Adrenal gland (tissue), 12 donors: ENCODE measurements around the gene GRPR. TPM values are rescaled to one million over a fixed set of nuclear protein-coding genes. Genes with fewer than 3 reads are reported as not detected.

Source experiments
- DNase-seq, 7 donors: peaks; one replicate each; pipeline ENCODE4 v3.0.0-alpha.2; 2019 to 2020
- H3K27ac ChIP-seq, 5 donors: fragments of 200-600 bp; sonication (generic) in 4 of 5; 1 replicate in 3 of 5; 2 replicates in 2 of 5; pipeline versions ENCODE4 v1.5.1 to v1.8.0; 2016 to 2020; ENCODE audit warnings: mild to moderate bottlenecking in 1 of 5
- H3K27me3 ChIP-seq: fragments of 200-600 bp; 2 replicates; pipeline ENCODE4 v1.8.0; 2021
- H3K36me3 ChIP-seq, 2 donors: fragments of 200-600 bp; replicated peaks in 1 of 2; 1 replicate in 1 of 2; 2 replicates in 1 of 2; pipeline versions ENCODE4 v1.5.1 to v1.8.0; 2018 to 2022
- H3K4me1 ChIP-seq, 2 donors: fragments of 200-600 bp; replicated peaks in 1 of 2; 1 replicate in 1 of 2; 2 replicates in 1 of 2; pipeline versions ENCODE4 v1.5.1 to v1.8.0; 2018 to 2021
- H3K4me3 ChIP-seq, 4 donors: fragments of 200-600 bp; sonication (generic) in 3 of 4; one replicate each; pipeline ENCODE4 v1.5.1; 2016 to 2018
- H3K9me3 ChIP-seq, 3 donors: fragments of 200-600 bp; sonication (generic) in 1 of 3; replicated peaks in 1 of 3; 1 replicate in 2 of 3; 2 replicates in 1 of 3; pipeline versions ENCODE4 v1.5.1 to v1.8.0; 2016 to 2021
- POLR2A ChIP-seq, 2 donors: fragments of 450-650 bp; IDR thresholded peaks; one replicate each; pipeline ENCODE4 v1.6.1; 2017; ENCODE audit warnings: antibody characterized with exemption in 2 of 2, mild to moderate bottlenecking in 2 of 2, moderate library complexity in 1 of 2
- WGBS, 4 donors: extraction: QIAGEN DNeasy Blood & Tissue Kit in 2 of 4; methylation state at CpG; one replicate each; pipeline versions ENCODE4 v1.1.5 to v1.1.7; 2013 to 2017; 5-methylcytosine and 5-hydroxymethylcytosine counted together
- intact Hi-C, 2 donors: fragments of 100-400 bp; cut with DNase I; formaldehyde crosslinking; loops; one replicate each; pipeline versions ENCODE4 v1.14.1 to v1.15.0; 2022 to 2023
- polyA plus RNA-seq, 3 donors: library from polyadenylated mRNA; stranded (reverse); fragments of 200-250 nt in 2 of 3; fragments of 350-450 nt in 1 of 3; fragmentation: Illumina TruSeq in 1 of 3; extraction: RNeasy Lipid Tissue Mini Kit (QIAGEN cat#74804) in 1 of 3; gene quantifications; one replicate each; pipeline ENCODE4 v1.2.3, GENCODE V29; 2013 to 2014
- total RNA-seq, 9 donors: library from RNA; depleted of rRNA in 4 of 9; stranded (reverse); fragments of >200 nt in 4 of 9; fragments of 120-200 nt in 1 of 9; fragmentation: NEBNext Ultra II Directional in 1 of 9; extraction: Animal tissue kit (Norgen Biotek cat#: 25700) in 1 of 9; gene quantifications; one replicate each; pipeline versions ENCODE4 v1.1.0 to v1.2.4, GENCODE V29; 2013 to 2023
- TF ChIP-seq, protein P1 (sequence below), 6 experiments: fragments of 450-650 bp in 4 of 6; fragments of 200-600 bp in 2 of 6; sonication (generic) in 1 of 6; IDR thresholded peaks; 1 replicate in 5 of 6; 2 replicates in 1 of 6; pipeline versions ENCODE4 v1.5.1 to v1.8.0; 2016 to 2021; ENCODE audit warnings: antibody characterized with exemption in 6 of 6, mild to moderate bottlenecking in 2 of 6, moderate library complexity in 1 of 6
- donor health status: healthy with polysubstance abuse.
- donor health status: Bipolar disorder and iron deficiency.
- donor health status: DM: yes; HTN: yes; CAD: no.
- donor health status: DM: no; HTN: no; CAD: no.
- donor health status: DM: no; HTN: no; CAD: no.
- donor health status: DM: yes; HTN: yes; CAD: no.

Gene GRPR
- total and polyA plus RNA-seq, 12 donors = 0.06 to 0.85 (median 0.16) TPM; not detected in 4

DNA sequence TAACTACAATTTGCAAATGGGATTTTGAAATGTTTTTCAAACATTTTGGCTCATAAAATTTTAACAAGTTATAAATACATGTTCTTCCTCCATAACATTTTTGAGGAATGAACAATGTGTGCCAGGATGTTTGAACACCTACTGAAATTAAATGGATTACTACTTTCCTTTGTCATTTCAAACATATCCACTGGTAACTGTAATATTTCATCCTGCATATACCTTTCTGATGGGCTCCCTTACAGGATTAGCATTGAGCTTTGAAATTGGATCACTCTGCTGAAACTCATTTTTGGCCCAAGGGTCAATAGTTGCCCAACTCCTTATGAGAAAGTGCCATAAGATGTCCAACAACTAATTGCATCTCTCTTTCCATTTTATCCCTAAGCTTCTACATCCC, 17.6 kb downstream of the GRPR start:
- H3K4me3 ChIP-seq = no peak overlapping the region
- H3K27me3 ChIP-seq = no peaks in the 10 kb centered on the region
- intact Hi-C loops = no loop called here
- H3K36me3 ChIP-seq = no peaks in the 10 kb centered on the region
- no peaks in the 10 kb centered on the region for H3K4me1 ChIP-seq
- no peak for DNase-seq
- no peak for TF ChIP-seq POLR2A (IDR thresholded peaks at IDR 0.05)
- TF ChIP-seq, protein P1, sequence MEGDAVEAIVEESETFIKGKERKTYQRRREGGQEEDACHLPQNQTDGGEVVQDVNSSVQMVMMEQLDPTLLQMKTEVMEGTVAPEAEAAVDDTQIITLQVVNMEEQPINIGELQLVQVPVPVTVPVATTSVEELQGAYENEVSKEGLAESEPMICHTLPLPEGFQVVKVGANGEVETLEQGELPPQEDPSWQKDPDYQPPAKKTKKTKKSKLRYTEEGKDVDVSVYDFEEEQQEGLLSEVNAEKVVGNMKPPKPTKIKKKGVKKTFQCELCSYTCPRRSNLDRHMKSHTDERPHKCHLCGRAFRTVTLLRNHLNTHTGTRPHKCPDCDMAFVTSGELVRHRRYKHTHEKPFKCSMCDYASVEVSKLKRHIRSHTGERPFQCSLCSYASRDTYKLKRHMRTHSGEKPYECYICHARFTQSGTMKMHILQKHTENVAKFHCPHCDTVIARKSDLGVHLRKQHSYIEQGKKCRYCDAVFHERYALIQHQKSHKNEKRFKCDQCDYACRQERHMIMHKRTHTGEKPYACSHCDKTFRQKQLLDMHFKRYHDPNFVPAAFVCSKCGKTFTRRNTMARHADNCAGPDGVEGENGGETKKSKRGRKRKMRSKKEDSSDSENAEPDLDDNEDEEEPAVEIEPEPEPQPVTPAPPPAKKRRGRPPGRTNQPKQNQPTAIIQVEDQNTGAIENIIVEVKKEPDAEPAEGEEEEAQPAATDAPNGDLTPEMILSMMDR (IDR thresholded peaks at IDR 0.05) = no peak
- H3K27ac ChIP-seq = no peak overlapping the region
- no peaks in the 10 kb centered on the region for H3K9me3 ChIP-seq

DNA sequence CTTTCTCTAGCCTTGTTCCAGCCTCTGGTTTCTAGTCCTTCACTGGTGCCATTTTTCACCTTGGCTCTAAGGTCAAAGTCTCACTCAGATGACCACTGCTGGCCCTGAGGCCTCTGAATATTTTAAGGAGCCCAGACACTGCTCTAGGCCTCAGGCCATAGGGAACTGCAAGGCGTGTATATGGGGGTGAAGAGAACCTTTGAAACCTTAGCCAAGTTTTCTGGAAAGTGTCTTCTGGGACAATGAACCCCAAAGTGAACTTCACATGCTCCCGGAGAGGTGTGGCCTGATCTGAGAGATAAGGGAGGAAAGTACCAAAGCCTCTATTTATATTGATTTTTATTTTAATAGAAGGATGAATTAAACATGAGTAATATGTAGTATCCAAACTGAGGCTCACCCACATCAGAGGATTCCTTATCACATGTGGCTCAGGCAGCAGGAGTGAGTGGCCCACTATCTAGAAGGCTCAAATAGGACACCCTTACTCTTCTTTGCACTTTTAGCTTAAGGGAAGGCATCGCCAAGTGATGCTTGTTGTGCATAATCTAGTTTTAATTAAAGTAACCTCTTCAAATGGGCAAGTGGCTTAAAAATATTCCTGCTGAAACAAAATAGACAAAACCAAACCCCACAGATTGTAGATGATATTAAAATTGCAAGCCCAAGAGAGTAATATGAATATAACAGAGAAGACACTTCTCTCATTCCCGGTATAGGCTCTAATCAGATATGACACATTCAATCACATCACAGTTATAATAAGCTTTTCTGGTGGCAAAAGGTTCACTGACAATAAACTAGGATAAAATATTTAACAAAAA, 18.3 kb downstream of the GRPR start:
- no peak overlapping the region for H3K27ac ChIP-seq

DNA sequence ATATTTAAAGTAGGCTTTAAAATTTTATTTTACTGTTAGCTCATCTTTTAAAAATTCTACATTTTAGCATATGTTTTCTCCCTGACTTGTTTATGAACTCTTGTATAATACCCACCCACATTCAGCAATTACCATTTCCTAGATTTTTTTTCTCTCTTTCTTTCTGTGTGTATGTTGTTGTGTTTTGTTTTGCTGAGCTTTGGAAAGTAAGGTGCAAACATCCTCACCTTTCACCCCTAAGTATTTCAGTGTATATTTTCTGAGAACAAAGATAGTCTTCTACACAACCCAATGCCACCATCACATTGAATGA, 18.8 kb downstream of the GRPR start:
- Histone ChIP-seq H3K9me3 (no peaks in the 10 kb centered on the region), H3K27me3 (peaks cover 1% of the 10 kb centered on the region), H3K4me1 (no peaks in the 10 kb centered on the region), H3K36me3 (no peaks in the 10 kb centered on the region), H3K27ac (no peak overlapping the region), H3K4me3 (no peak overlapping the region)
- no peak for DNase-seq
- TF ChIP-seq, protein P1 (IDR thresholded peaks at IDR 0.05) = no peak
- TF ChIP-seq POLR2A (IDR thresholded peaks at IDR 0.05) = no peak
- intact Hi-C loops = no loop called here

More for the DNA sequence above, 18.3 kb downstream of the GRPR start:
- H3K27me3 ChIP-seq = no peaks in the 10 kb centered on the region
- 78 to 88% (median 82%) methylated on average over 4 of the region's 4 CpGs for WGBS, 4 donors
- H3K36me3 ChIP-seq = no peaks in the 10 kb centered on the region
- intact Hi-C loops = no loop called here
- DNase-seq = no peak
- TF ChIP-seq, protein P1 (IDR thresholded peaks at IDR 0.05) = no peak
- TF ChIP-seq POLR2A (IDR thresholded peaks at IDR 0.05) = no peak
- no peaks in the 10 kb centered on the region for H3K9me3 ChIP-seq
- H3K4me3 ChIP-seq = no peak overlapping the region
- no peaks in the 10 kb centered on the region for H3K4me1 ChIP-seq

DNA sequence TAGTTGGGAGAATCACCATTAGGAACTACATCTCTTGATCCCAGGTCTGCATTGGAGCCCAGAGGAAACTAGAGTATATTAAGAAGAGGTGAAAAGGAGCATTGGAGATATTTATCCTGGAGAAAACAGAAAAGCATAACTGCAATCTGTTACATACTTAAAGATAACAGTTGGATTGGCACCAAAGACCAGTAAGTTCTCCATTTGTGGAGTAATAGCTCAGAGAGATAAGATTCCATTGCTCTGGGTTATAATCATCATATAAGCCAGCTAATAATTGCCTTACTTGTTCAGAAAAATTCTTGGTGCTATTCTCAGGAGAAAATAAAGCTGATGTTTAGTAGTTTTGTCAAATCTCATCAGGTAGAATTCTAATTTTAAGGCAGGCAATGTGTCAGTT, 20.6 kb downstream of the GRPR start:
- H3K4me1 ChIP-seq = no peaks in the 10 kb centered on the region
- H3K27me3 ChIP-seq = peaks cover 8% of the 10 kb centered on the region
- no peaks in the 10 kb centered on the region for H3K36me3 ChIP-seq
- no peak overlapping the region for H3K4me3 ChIP-seq
- intact Hi-C loops = no loop called here
- no peaks in the 10 kb centered on the region for H3K9me3 ChIP-seq
- H3K27ac ChIP-seq = no peak overlapping the region
- TF ChIP-seq POLR2A (IDR thresholded peaks at IDR 0.05) = no peak
- TF ChIP-seq, protein P1 (IDR thresholded peaks at IDR 0.05) = no peak
- no peak for DNase-seq
